GM18868 (cell line): ENCODE measurements around the gene GP9.

Experiments used
- ATAC-seq: cut with Tn5 transposase; IDR thresholded peaks from one replicate; pipeline ENCODE4 v1.9.1; 2021; ENCODE audit warnings: mild to moderate bottlenecking, moderate library complexity; ENCODE audit not compliant: unreplicated experiment

Gene GP9

GRCh38 chr3:129060276-129061022, at the start of gene GP9:
TSS of gene GP9 (plus strand) at chr3:129060779. CDS start at chr3:129061740, 961 bp downstream.
- no peak for ATAC-seq

GRCh38 chr3:129013491-129013891, 47.1 kb upstream of the GP9 start:
- no peak for ATAC-seq

DNA sequence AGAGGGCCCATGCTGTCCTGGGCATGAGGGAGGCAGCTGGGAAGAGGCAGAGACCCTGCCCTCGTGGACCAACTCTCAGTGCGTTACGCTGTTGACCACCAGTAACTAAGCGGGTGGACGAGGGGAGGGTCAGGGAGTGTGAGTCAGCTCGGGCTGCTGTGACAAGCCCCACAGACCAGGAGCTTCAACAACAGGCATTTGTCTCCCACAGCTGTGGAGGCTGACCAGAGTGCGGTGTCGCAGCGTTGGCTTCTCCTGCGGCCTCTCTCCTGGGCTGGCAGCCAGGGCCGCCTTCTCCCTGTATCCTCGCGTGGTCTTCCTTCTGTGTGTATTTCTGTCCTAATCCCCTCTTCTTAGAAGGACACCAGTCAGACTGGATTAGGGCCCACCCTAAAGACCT, 46.4 kb upstream of the GP9 start:
- no peak for ATAC-seq

- no peak for ATAC-seq
Measured at GRCh38 chr3:129014793-129015345, 45.7 kb upstream of the GP9 start.

- ATAC-seq = no peak
Measured at GRCh38 chr3:129015388-129016105, 45.0 kb upstream of the GP9 start.

GRCh38 chr3:129016356-129016719, 44.2 kb upstream of the GP9 start:
- peak; percentile 79 for ATAC-seq

GRCh38 chr3:129016720-129017483, 43.7 kb upstream of the GP9 start:
- ATAC-seq = no peak

GRCh38 chr3:129017484-129017899, 43.1 kb upstream of the GP9 start:
- ATAC-seq = no peak

- ATAC-seq = no peak
Measured at GRCh38 chr3:129018271-129018670, 42.3 kb upstream of the GP9 start.

- no peak for ATAC-seq
Measured at GRCh38 chr3:129018751-129019150, 41.8 kb upstream of the GP9 start.

DNA sequence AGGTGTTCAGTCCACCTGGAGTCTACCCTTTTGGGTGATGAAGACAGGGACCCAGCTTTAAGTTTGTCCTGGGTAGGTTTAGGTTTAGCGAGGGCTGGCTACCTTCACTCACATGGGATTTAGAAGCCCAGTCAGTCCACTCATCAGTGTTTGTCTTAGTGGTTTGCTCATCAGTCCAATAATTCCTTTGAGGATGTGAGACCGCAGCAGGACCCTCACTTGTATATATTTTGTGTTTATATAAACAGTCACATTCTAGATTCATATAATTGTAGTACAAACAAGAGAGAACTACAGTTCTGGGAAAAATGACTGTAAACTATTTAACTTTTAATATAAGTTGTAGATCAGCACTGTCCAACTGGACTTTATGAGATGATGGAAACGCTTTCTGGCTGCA, 41.3 kb upstream of the GP9 start:
- no peak for ATAC-seq

DNA sequence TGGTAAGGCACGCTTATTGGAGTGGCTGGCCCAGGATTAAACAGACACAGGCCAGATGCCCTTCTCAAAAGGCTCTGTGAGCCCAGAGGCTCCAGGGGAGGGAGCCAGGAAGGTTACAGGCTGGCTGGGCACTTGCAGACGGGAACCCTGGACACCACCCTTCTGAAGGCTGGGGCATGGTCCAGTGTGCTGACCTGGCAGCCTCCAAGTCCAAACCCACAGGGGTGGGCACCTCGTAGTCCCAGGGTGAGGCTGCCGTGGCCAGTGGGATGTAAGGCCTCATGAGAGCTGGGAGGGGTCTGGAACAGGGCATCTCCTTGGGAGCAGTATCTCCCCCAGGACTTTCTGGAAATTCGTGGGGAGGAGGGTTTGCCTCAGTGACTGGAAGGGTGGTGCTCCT, 39.9 kb upstream of the GP9 start:
- no peak for ATAC-seq

DNA sequence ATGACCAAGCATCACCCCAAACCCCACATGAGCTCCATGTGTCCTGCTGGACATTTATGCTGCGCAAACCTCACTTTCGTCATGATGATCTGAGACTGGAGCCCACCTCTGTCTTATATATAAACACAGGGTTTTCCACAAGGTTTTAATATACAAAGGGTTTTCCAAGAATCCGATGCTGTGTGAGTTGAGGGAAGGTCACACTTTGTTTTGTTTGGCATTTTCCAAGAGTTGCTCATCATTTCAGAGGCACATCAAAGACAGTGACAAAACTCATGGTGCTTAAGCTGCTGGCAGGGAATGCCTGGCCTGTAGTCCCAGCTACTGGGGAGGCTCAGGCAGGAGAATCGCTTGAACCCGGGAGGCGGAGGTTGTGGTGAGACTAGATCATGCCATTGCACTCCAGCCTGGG, 39.4 kb upstream of the GP9 start:
- no peak for ATAC-seq

GRCh38 chr3:129022114-129023007, 38.2 kb upstream of the GP9 start:
- ATAC-seq = no peak

DNA sequence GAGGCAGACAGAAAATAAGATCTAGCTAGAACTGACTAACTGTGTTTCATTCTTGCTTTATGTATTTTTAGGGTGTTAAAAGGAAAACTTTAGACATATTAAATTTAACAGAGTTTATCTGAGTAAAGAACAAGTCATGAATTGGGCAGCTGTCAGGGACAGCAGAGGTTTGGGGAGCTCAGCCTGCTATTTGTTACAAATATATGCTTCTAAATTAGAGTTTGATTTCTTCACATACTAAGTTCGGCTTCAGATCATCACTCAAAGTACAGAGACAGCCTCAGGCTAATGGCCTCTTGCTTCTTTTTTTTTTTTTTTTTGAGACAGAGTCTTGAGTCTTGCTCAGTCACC, 37.6 kb upstream of the GP9 start:
- ATAC-seq = no peak

DNA sequence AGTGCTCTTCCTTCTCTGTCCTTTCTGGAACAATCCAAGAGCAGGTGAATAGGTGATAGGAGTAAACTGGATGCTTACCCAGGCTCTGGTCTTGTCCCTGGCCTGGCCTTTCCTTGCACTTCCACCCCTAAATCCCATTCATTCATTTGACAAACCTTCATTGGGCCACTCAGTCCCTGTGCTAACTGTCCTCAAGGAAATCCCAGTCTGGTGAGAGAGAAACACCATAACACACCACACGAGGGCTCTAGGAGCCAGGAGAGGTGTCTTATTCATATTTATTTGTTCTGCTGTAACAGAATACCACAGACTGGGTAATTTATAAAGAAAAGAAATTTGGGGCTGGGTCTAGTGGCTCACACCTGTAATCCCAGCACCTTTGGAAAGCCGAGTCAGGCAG, 36.7 kb upstream of the GP9 start:
- ATAC-seq = no peak

DNA sequence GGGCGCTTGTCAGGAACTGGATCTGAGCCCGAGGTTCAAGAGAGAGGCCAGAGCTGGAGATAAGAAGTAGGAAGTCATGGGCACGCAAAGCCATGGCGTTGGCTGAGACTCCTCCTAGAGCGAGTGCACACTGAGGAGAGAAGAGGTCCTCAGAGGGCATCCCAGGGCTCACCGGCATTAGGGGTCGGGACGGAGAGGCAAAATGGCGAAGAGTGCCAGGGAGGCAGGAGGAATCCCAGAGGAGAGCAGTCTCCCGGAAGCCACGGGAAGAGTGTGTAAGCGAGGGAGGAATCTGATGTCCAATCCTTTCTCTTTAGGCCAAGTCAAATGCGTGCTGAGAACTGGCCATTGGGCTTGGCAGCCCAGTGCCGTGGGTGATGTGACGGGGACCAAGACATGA, 35.5 kb upstream of the GP9 start:
- no peak for ATAC-seq

- no peak for ATAC-seq
Measured at GRCh38 chr3:129025691-129026435, 34.7 kb upstream of the GP9 start.

DNA sequence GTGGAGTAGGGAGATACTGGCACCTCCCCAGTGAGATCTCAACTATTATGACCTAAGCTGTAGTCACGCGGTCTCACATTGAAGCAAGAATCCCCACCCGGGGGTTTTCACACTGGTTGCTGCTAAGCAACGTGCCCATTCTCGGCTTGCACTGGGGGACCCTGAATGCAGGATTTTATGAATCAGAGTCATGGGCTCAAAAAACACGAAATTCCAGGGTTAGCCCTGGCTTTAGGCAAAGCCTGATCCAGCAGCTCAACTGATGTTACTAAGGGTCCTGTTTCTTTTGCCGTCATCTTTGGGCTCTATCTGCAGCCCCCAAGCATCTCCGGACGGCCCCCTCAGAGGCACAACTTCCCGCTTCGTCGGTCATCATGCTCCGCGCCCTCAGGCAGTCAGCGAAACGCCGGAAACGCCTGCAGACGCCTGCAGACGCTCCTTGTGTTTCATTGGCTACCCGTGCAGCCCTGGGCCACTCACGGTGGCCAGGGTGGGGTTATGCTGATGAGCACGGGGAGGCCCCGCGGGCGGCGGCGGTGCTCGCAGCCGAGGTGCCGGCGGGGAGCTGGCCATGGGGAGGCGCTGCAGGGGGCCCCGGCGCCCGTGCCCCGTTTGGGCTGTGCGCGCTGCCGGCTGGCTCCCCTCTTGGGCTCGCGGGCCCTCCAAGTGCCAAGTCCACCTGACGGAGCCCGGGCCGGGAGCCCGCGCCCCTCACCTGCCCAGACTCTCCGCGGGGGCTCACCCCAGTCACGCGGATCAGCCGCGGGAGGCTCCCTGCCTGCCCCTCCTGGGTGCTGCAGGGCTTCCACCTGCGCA, 33.6 kb upstream of the GP9 start:
- ATAC-seq = peak; percentile 99
